Progenitor cell of endocrine pancreas (in vitro differentiated cells): ENCODE measurements around the gene PLAC8. TPM values are rescaled to one million over a fixed set of nuclear protein-coding genes. Genes with fewer than 3 reads are reported as not detected.
A peak's percentile ranks its signal among the peaks of the same experiment; 100 is the strongest.
"Not testable (repeated sequence)": the region's sequence is repeated elsewhere in the genome, so short reads cannot be mapped to it uniquely, and the experiment has no call there.

ENCODE experiments used
- DNase-seq: peaks from one replicate; pipeline ENCODE4 v3.0.0; 2021; ENCODE audit warnings: low spot score; ENCODE audit not compliant: unreplicated experiment
- H3K27ac Mint-ChIP-seq: 2 replicates; pipeline ENCODE4 v1.8.0; 2021; ENCODE audit warnings: mild to moderate bottlenecking, moderate library complexity, mixed read lengths
- H3K27me3 Mint-ChIP-seq: 2 replicates; pipeline ENCODE4 v1.8.0; 2021; ENCODE audit warnings: mixed read lengths
- H3K36me3 Mint-ChIP-seq: 2 replicates; pipeline ENCODE4 v1.8.0; 2022; ENCODE audit warnings: mixed read lengths; ENCODE audit not compliant: insufficient read depth
- H3K4me1 Mint-ChIP-seq: 2 replicates; pipeline ENCODE4 v1.8.0; 2021; ENCODE audit warnings: low read depth, mixed read lengths
- H3K4me3 Mint-ChIP-seq: 2 replicates; pipeline ENCODE4 v1.8.0; 2021; ENCODE audit warnings: low read depth, mild to moderate bottlenecking, moderate library complexity, mixed read lengths
- H3K9me3 Mint-ChIP-seq: 2 replicates; pipeline ENCODE4 v1.8.0; 2021; ENCODE audit warnings: low read depth, mixed read lengths
- total RNA-seq: library from RNA; stranded (reverse); gene quantifications from 2 replicates; pipeline ENCODE4 v1.2.1, GENCODE V29; 2021
- TF ChIP-seq, protein P1 (sequence below): fragments of 200-600 bp; sonication (generic); IDR thresholded peaks from one replicate; pipeline ENCODE4 v1.5.0; 2021; ENCODE audit warnings: antibody characterized with exemption, mild to moderate bottlenecking; ENCODE audit not compliant: unreplicated experiment

PLAC8 gene
- total RNA-seq, 1 donor from 2014 or later: 4.7 TPM

DNA sequence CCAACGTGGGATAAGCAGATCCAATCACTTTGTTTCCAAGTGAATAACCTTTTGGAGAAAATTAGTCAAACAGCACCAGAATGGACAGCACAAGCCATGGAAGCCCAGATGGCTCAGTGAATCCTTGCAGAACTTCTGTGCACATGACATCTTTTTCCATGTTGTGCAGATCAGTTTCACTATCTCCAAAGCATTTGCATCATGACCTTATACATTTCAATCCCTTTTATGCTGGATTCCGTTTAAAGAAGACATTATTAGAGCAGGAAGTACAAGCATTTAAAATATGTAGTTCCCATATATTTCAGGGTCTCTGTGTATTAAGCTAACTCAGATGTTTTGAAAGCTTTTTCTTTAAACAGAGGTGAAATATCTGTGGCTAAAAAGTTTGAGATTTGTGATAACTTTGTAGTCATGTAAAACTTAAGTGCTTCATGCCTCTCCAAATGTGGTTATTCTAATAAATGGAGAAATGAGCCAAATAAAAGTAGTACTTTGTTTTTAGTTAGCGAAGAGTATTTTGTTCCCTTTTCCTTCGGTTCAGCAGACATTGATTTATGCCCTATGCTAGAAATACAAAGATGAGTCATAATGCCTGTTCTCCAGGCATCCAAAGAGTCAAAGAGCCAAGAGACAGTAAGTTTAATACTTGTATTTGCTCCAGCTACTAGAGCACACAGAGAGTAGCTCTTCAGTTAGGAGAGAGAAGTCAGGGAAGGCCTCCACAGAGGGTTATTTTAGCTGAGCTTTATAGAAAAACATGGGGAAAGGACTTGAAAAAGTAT is 39.0 kb downstream of the PLAC8 start:
- no peaks in the 10 kb centered on the region for H3K9me3 Mint-ChIP-seq
- no peaks in the 10 kb centered on the region for H3K27me3 Mint-ChIP-seq
- H3K36me3 Mint-ChIP-seq: peaks cover 16% of the 10 kb centered on the region
- DNase-seq: no peak
- H3K4me3 Mint-ChIP-seq: no peak overlapping the region
- no peak overlapping the region for H3K27ac Mint-ChIP-seq
- H3K4me1 Mint-ChIP-seq: no peaks in the 10 kb centered on the region
- TF ChIP-seq, protein P1, sequence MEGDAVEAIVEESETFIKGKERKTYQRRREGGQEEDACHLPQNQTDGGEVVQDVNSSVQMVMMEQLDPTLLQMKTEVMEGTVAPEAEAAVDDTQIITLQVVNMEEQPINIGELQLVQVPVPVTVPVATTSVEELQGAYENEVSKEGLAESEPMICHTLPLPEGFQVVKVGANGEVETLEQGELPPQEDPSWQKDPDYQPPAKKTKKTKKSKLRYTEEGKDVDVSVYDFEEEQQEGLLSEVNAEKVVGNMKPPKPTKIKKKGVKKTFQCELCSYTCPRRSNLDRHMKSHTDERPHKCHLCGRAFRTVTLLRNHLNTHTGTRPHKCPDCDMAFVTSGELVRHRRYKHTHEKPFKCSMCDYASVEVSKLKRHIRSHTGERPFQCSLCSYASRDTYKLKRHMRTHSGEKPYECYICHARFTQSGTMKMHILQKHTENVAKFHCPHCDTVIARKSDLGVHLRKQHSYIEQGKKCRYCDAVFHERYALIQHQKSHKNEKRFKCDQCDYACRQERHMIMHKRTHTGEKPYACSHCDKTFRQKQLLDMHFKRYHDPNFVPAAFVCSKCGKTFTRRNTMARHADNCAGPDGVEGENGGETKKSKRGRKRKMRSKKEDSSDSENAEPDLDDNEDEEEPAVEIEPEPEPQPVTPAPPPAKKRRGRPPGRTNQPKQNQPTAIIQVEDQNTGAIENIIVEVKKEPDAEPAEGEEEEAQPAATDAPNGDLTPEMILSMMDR: no peak

DNA sequence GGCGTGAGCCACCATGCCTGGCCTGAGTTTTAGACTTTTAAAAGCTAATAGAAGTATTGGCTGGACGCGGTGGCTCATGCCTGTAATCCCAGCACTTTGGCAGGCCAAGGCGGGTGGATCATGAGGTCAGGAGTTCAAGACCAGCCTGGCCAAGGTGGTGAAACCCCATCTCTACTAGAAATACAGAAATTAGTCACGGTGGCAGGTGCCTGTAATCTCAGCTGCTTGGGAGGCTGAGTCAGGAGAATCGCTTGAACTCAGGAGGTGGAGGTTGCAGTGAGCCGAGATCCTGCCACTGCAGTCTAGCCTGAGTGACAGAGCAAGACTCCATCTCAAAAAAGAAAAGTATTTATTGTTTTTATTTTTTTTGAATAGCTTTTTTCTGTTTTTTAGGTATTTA is 39.7 kb downstream of the PLAC8 start:
- H3K36me3 Mint-ChIP-seq: peaks cover 22% of the 10 kb centered on the region
- not testable (repeated sequence) for H3K4me3 Mint-ChIP-seq, H3K27me3 Mint-ChIP-seq, H3K9me3 Mint-ChIP-seq, DNase-seq, H3K4me1 Mint-ChIP-seq, H3K27ac Mint-ChIP-seq

DNA sequence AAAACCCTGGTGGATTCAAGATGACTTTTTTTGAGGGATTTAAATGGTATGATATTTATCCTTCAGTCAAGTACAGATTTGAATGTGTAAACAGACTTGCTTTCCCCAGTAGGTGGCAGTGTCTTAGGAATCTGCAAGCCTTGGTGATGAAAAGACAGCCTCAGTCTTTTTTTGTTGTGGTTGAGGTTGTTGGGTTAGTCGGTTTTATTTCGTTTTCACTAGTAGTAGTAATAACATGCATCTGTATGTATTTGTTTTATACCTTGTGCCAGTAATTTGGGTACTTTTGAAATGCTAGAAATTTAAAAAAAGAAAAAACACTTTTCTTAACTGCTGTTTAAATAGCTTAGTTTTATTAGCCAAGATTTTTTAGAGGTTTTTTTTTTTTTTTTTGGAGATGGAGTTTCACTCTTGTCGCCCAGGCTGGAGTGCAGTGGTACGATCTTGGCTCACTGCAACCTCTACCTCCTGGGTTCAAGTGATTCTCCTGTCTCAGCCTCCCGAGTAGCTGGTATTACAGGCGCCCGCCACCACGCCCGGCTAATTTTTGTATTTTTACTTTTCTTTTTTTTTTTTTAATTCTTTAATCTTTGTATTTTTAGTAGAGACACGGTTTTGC is 40.3 kb downstream of the PLAC8 start:
- Mint-ChIP-seq H3K27me3 (no peaks in the 10 kb centered on the region), H3K4me1 (no peaks in the 10 kb centered on the region), H3K4me3 (no peak overlapping the region), H3K9me3 (no peaks in the 10 kb centered on the region), H3K36me3 (peaks cover 24% of the 10 kb centered on the region), H3K27ac (no peak overlapping the region)
- TF ChIP-seq, protein P1: peak; percentile 79
- DNase-seq: no peak

DNA sequence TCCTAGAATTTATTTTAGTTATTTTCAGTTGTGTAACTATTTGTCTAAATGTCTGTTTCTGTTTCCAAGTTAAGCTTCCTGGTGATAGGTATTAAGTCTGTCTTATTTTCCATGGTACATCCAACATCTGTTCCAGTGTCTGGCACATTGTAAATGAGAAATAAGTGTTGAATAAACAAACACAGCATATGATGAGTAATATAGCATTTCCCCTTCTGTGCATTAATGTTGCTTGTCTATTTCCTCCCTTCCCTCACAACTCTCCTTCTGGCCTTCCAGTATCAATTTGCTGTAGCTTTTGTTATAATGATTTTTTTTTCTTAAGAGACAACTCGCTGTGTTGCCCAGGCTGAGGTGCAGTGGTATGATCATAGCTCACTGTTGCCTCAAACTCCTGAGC is 43.4 kb downstream of the PLAC8 start:
- peaks cover 29% of the 10 kb centered on the region for H3K36me3 Mint-ChIP-seq
- TF ChIP-seq, protein P1: no peak
- no peaks in the 10 kb centered on the region for H3K9me3 Mint-ChIP-seq
- no peak overlapping the region for H3K4me3 Mint-ChIP-seq
- DNase-seq: no peak
- H3K4me1 Mint-ChIP-seq: no peaks in the 10 kb centered on the region
- no peak overlapping the region for H3K27ac Mint-ChIP-seq
- H3K27me3 Mint-ChIP-seq: no peaks in the 10 kb centered on the region

DNA sequence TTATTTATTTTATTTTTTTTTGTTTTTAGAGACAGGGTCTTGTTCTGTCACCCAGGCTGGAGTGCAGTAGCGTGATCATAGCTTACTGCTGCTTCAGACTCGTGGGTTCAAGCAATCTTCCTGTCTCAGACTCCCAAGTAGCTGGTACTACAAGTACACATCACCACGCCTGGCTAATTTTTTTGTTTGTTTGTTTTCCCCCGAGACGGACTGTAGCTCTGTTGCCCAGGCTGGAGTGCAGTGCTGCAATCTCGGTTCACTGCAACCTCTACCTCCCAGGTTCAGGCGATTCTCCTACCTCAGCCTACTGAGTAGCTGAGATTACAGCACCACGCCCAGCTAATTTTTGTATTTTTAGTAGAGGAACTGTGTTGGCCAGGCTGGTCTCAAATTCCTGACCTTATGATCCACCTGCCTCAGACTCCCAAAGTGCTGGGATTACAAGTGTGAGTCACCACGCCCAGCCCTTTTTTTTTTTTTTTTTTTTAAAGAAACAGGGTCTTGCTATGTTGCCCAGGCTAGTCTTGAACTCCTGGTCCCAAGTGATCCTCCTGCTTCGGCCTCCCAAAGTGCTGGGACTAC is 47.4 kb downstream of the PLAC8 start:
- Mint-ChIP-seq H3K9me3 (no peaks in the 10 kb centered on the region), H3K27ac (peak overlapping the region; percentile 3), H3K27me3 (no peaks in the 10 kb centered on the region), H3K4me3 (no peak overlapping the region), H3K36me3 (peaks cover 29% of the 10 kb centered on the region), H3K4me1 (no peaks in the 10 kb centered on the region)
- no peak for DNase-seq
- TF ChIP-seq, protein P1: no peak
